DND-41 (cell line): ENCODE data around the gene STXBP5L.

Experiments
- EZH2 ChIP-seq: IDR thresholded peaks from 3 replicates; pipeline ENCODE4 v1.6.1; 2012; ENCODE audit warnings: borderline replicate concordance, low read depth, mild to moderate bottlenecking, moderate library complexity, low read length, inconsistent platforms; ENCODE audit not compliant: severe bottlenecking
- TF ChIP-seq, protein P1 (sequence below): IDR thresholded peaks from 2 replicates; pipeline ENCODE4 v1.5.1; 2012; ENCODE audit warnings: borderline replicate concordance, low read length, moderate library complexity, mild to moderate bottlenecking; ENCODE audit not compliant: poor library complexity, severe bottlenecking; ENCODE audit errors: extremely low read depth

DNA sequence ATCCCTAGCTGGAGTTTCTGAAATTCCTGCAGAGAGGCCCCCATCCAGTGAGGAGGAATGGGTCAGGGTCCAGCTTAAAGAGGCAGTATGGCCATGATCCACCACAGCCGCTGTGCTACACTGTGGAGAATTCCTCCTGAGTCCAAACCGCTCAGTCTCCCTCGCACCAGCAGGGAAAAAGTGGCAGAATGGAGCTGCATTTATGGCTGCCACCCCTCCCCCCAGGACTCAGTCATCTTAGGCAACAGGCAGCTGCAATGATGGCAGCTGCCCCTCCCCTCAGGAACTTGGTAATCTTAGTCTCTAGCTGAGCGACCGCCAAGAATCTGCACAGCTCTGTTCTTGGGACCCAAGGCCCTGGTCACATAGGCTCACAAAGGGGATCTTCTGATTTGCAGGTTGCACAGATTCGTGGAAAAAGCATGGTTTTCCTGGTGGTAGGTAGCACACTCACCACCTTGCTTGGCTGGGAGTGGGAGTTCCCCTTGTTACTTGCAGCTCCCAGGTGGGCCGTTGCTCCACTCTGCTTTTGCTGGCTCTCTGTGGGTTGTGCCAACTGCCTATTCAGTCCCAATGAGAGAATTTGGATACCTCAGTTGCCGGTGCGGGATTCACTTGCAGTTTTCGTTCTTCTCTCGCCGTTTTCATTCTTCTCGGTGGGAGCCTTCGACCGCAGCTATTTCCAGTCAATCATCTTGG lies 204.1 kb downstream of the STXBP5L start:
- TF ChIP-seq, protein P1, sequence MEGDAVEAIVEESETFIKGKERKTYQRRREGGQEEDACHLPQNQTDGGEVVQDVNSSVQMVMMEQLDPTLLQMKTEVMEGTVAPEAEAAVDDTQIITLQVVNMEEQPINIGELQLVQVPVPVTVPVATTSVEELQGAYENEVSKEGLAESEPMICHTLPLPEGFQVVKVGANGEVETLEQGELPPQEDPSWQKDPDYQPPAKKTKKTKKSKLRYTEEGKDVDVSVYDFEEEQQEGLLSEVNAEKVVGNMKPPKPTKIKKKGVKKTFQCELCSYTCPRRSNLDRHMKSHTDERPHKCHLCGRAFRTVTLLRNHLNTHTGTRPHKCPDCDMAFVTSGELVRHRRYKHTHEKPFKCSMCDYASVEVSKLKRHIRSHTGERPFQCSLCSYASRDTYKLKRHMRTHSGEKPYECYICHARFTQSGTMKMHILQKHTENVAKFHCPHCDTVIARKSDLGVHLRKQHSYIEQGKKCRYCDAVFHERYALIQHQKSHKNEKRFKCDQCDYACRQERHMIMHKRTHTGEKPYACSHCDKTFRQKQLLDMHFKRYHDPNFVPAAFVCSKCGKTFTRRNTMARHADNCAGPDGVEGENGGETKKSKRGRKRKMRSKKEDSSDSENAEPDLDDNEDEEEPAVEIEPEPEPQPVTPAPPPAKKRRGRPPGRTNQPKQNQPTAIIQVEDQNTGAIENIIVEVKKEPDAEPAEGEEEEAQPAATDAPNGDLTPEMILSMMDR = no peak
- no peak for TF ChIP-seq EZH2
